Suprapubic skin (tissue), 4 donors: ENCODE results near the gene TBCA. TPM values are rescaled to one million over a fixed set of nuclear protein-coding genes. Genes with fewer than 3 reads are reported as not detected.

Experiments
- DNase-seq, 2 donors: peaks; one replicate each; pipeline ENCODE4 v3.0.0-alpha.2; 2019; ENCODE audit warnings: low spot score in 2 of 2
- H3K27ac ChIP-seq: fragments of 200-600 bp; sonication (generic); one replicate; pipeline ENCODE4 v1.5.1; 2019
- H3K27me3 ChIP-seq: fragments of 200-600 bp; sonication (generic); one replicate; pipeline ENCODE4 v1.5.1; 2019
- H3K36me3 ChIP-seq: fragments of 200-600 bp; sonication (generic); one replicate; pipeline ENCODE4 v1.5.1; 2019
- H3K4me1 ChIP-seq: fragments of 200-600 bp; sonication (generic); one replicate; pipeline ENCODE4 v1.5.1; 2019
- H3K4me3 ChIP-seq: fragments of 200-600 bp; sonication (generic); one replicate; pipeline ENCODE4 v1.5.1; 2019; ENCODE audit warnings: mild to moderate bottlenecking
- H3K9me3 ChIP-seq: fragments of 200-600 bp; sonication (generic); one replicate; pipeline ENCODE4 v1.5.1; 2019
- CTCF ChIP-seq, 2 donors: fragments of 200-600 bp in 1 of 2; fragments of 450-650 bp in 1 of 2; sonication (generic) in 1 of 2; IDR thresholded peaks; one replicate each; pipeline ENCODE4 v1.5.1; 2016 to 2019; ENCODE audit warnings: antibody characterized with exemption in 2 of 2, mild to moderate bottlenecking in 1 of 2, moderate library complexity in 1 of 2
- EP300 ChIP-seq: sonication (generic); formaldehyde crosslinking; IDR thresholded peaks from one replicate; pipeline ENCODE4 v1.6.1; 2017; ENCODE audit warnings: antibody characterized with exemption
- POLR2A ChIP-seq, 2 donors: fragments of 450-650 bp; IDR thresholded peaks; one replicate each; pipeline ENCODE4 v1.6.1; 2017; ENCODE audit warnings: antibody characterized with exemption in 2 of 2, mild to moderate bottlenecking in 2 of 2, moderate library complexity in 2 of 2
- POLR2AphosphoS5 ChIP-seq, 3 donors: sonication (generic); formaldehyde crosslinking; IDR thresholded peaks; one replicate each; pipeline ENCODE4 v1.6.1; 2017; ENCODE audit warnings: antibody characterized with exemption in 3 of 3
- WGBS: methylation state at CpG from one replicate; pipeline ENCODE4 v1.1.5; 2018; 5-methylcytosine and 5-hydroxymethylcytosine counted together
- total RNA-seq, 4 donors: library from RNA; depleted of rRNA; stranded (reverse); fragments of >200 nt; gene quantifications; one replicate each; pipeline ENCODE4 v1.1.0, GENCODE V29; 2016

Gene TBCA
- total RNA-seq, 4 donors from 2014 or later = 74.7 to 120 (median 94.5) TPM

DNA sequence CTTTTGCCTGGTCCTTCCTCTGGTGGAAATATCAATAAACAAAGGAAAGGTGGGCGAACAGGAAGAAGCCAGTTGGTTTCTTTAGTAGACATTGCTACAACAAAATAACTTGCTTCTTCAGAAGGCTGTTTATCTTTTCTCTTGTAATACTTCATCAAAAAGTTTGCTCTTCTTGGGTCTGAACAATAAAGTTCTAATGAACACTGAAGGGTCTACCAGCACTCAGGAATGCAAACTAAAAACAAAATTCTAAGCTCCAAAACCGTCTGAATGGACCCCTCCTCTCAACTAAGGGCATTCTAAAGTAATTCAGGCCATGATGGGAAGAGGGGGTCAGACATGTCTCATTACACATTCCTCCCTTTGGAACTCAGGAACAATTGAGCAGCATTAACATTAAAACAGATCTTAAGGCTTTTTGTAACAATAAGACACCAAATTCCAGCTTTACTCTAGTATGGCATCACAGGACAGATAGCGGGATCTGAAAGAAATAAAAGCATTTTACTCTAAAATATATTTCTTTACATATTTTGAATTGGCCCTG, 2.3 kb downstream of the TBCA start:
- Histone ChIP-seq H3K4me1 (peaks cover 49% of the 10 kb centered on the region), H3K27ac (no peak overlapping the region), H3K27me3 (no peaks in the 10 kb centered on the region), H3K36me3 (peaks cover 10% of the 10 kb centered on the region), H3K4me3 (no peak overlapping the region), H3K9me3 (no peaks in the 10 kb centered on the region)
- TF ChIP-seq POLR2AphosphoS5 (IDR thresholded peaks at IDR 0.05) (no peak), POLR2A (IDR thresholded peaks at IDR 0.05) (no peak), EP300 (no peak), CTCF (IDR thresholded peaks at IDR 0.05) (no peak)
- 74% methylated on average over 3 of the region's 3 CpGs for WGBS
- no peak for DNase-seq

DNA sequence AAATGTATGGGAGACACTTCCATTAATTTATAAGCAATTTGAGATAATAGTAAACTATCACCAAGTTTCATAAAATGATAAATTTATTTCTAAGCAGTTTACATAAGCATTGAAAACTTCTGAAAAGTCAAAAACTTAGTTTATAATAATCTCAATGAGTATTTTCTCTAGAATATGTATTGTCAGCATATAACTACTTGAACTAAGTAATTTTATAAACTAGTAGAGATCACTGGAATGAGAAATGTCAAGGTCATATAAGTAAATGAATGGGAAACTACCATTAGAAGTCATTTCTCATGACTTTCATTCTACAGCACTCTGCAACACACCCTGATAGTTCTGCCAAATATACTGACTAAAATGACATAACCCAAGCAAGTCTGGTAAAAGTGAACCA, 3.4 kb downstream of the TBCA start:
- Histone ChIP-seq H3K4me1 (peaks cover 49% of the 10 kb centered on the region), H3K9me3 (no peaks in the 10 kb centered on the region), H3K4me3 (no peak overlapping the region), H3K27me3 (no peaks in the 10 kb centered on the region), H3K36me3 (peaks cover 11% of the 10 kb centered on the region), H3K27ac (no peak overlapping the region)
- DNase-seq = no peak
- no peak for TF ChIP-seq CTCF (IDR thresholded peaks at IDR 0.05)
- TF ChIP-seq EP300 = no peak
- no peak for TF ChIP-seq POLR2A (IDR thresholded peaks at IDR 0.05)
- no peak for TF ChIP-seq POLR2AphosphoS5 (IDR thresholded peaks at IDR 0.05)

- Histone ChIP-seq H3K9me3 (no peaks in the 10 kb centered on the region), H3K36me3 (peaks cover 11% of the 10 kb centered on the region), H3K27me3 (no peaks in the 10 kb centered on the region), H3K4me1 (peaks cover 44% of the 10 kb centered on the region), H3K4me3 (no peak overlapping the region), H3K27ac (no peak overlapping the region)
- no peak for DNase-seq
- WGBS = 74% methylated on average over 5 of the region's 5 CpGs
- no peak for TF ChIP-seq CTCF (IDR thresholded peaks at IDR 0.05)
- TF ChIP-seq POLR2AphosphoS5 (IDR thresholded peaks at IDR 0.05) = no peak
- TF ChIP-seq EP300 = no peak
- no peak for TF ChIP-seq POLR2A (IDR thresholded peaks at IDR 0.05)
Observed at GRCh38 chr5:77771452-77771851, 4.7 kb downstream of the TBCA start.

GRCh38 chr5:77770293-77771005, 5.7 kb downstream of the TBCA start:
- no peak overlapping the region for H3K4me3 ChIP-seq
- WGBS = 92% methylated on average over 4 of the region's 4 CpGs
- H3K36me3 ChIP-seq = peaks cover 11% of the 10 kb centered on the region
- H3K9me3 ChIP-seq = no peaks in the 10 kb centered on the region
- peaks cover 44% of the 10 kb centered on the region for H3K4me1 ChIP-seq
- DNase-seq = no peak
- H3K27me3 ChIP-seq = no peaks in the 10 kb centered on the region
- TF ChIP-seq EP300 (no peak), CTCF (IDR thresholded peaks at IDR 0.05) (no peak), POLR2AphosphoS5 (IDR thresholded peaks at IDR 0.05) (no peak), POLR2A (IDR thresholded peaks at IDR 0.05) (no peak)
- no peak overlapping the region for H3K27ac ChIP-seq

GRCh38 chr5:77768978-77769377, 7.2 kb downstream of the TBCA start:
- TF ChIP-seq CTCF (IDR thresholded peaks at IDR 0.05) (no peak), EP300 (no peak), POLR2AphosphoS5 (IDR thresholded peaks at IDR 0.05) (no peak), POLR2A (IDR thresholded peaks at IDR 0.05) (no peak)
- H3K4me3 ChIP-seq = no peak overlapping the region
- H3K36me3 ChIP-seq = peaks cover 11% of the 10 kb centered on the region
- no peaks in the 10 kb centered on the region for H3K9me3 ChIP-seq
- H3K27me3 ChIP-seq = no peaks in the 10 kb centered on the region
- H3K27ac ChIP-seq = no peak overlapping the region
- no peak for DNase-seq
- peaks cover 29% of the 10 kb centered on the region for H3K4me1 ChIP-seq
